Astrocyte (in vitro differentiated cells and primary cell): ENCODE measurements around the gene HACL1. TPM values are rescaled to one million over a fixed set of nuclear protein-coding genes. Genes with fewer than 3 reads are reported as not detected.
A peak's percentile ranks its signal among the peaks of the same experiment; 100 is the strongest.

Source experiments
- DNase-seq: peaks from one replicate; pipeline ENCODE4 v3.0.0-alpha.2; 2010; ENCODE audit warnings: low read depth
- FAIRE-seq: peaks from 2 replicates; lab custom pipeline; 2011; peaks lifted over from hg19 to GRCh38; lab: Jason Lieb, UNC
- H2AFZ ChIP-seq: 2 replicates; pipeline ENCODE4 v1.6.0; 2012; ENCODE audit warnings: low read depth, low read length, inconsistent platforms
- H3K27ac ChIP-seq: 2 replicates; pipeline ENCODE4 v1.5.1; 2011; ENCODE audit warnings: low read depth, low read length, inconsistent platforms
- H3K27me3 ChIP-seq: 2 replicates; pipeline ENCODE4 v1.6.0; 2011; ENCODE audit warnings: low read length, inconsistent platforms; ENCODE audit not compliant: insufficient read depth
- H3K36me3 ChIP-seq: 2 replicates; pipeline ENCODE4 v1.5.1; 2011; ENCODE audit warnings: low read length, inconsistent platforms; ENCODE audit not compliant: insufficient read depth
- H3K4me1 ChIP-seq: 2 replicates; pipeline ENCODE4 v1.5.1; 2011; ENCODE audit warnings: low read length, inconsistent platforms; ENCODE audit not compliant: insufficient read depth
- H3K4me2 ChIP-seq: 2 replicates; pipeline ENCODE4 v1.6.0; 2012; ENCODE audit warnings: low read length, inconsistent platforms
- H3K4me3 ChIP-seq: 2 replicates; pipeline ENCODE4 v1.5.1; 2011; ENCODE audit warnings: low read depth, mild to moderate bottlenecking, low read length, inconsistent platforms; ENCODE audit not compliant: insufficient read depth
- H3K79me2 ChIP-seq: 2 replicates; pipeline ENCODE4 v1.6.0; 2012; ENCODE audit warnings: mild to moderate bottlenecking, low read length, inconsistent platforms; ENCODE audit not compliant: insufficient read depth
- H3K9ac ChIP-seq: 2 replicates; pipeline ENCODE4 v1.6.0; 2012; ENCODE audit warnings: mild to moderate bottlenecking, low read length, inconsistent platforms
- H3K9me3 ChIP-seq: 2 replicates; pipeline ENCODE4 v1.5.1; 2012; ENCODE audit warnings: low read depth, mild to moderate bottlenecking, low read length, inconsistent platforms; ENCODE audit not compliant: insufficient read depth
- H4K20me1 ChIP-seq: 2 replicates; pipeline ENCODE4 v1.6.0; 2012; ENCODE audit warnings: low read length, inconsistent platforms; ENCODE audit not compliant: insufficient read depth
- H3K27ac Mint-ChIP-seq: one replicate; pipeline ENCODE4 v1.8.0; 2021; ENCODE audit warnings: mild to moderate bottlenecking, mixed read lengths; ENCODE audit not compliant: unreplicated experiment
- H3K27me3 Mint-ChIP-seq: one replicate; pipeline ENCODE4 v1.8.0; 2021; ENCODE audit warnings: low read depth, mixed read lengths; ENCODE audit not compliant: unreplicated experiment
- H3K36me3 Mint-ChIP-seq: one replicate; pipeline ENCODE4 v1.8.0; 2021; ENCODE audit warnings: low read depth, mixed read lengths; ENCODE audit not compliant: unreplicated experiment
- H3K4me1 Mint-ChIP-seq: one replicate; pipeline ENCODE4 v1.8.0; 2021; ENCODE audit warnings: low read depth, mixed read lengths; ENCODE audit not compliant: unreplicated experiment
- H3K4me3 Mint-ChIP-seq: one replicate; pipeline ENCODE4 v1.8.0; 2021; ENCODE audit warnings: mild to moderate bottlenecking, moderate library complexity, mixed read lengths; ENCODE audit not compliant: unreplicated experiment
- H3K9me3 Mint-ChIP-seq: one replicate; pipeline ENCODE4 v1.8.0; 2021; ENCODE audit warnings: mild to moderate bottlenecking, mixed read lengths; ENCODE audit not compliant: unreplicated experiment
- EZH2 ChIP-seq: IDR thresholded peaks from 2 replicates; pipeline ENCODE4 v1.6.1; 2012; ENCODE audit warnings: mild to moderate bottlenecking, low read length, inconsistent platforms; ENCODE audit not compliant: insufficient read depth
- total RNA-seq: library from RNA; stranded (reverse); gene quantifications from 2 replicates; pipeline ENCODE4 v1.2.1, GENCODE V29; 2021
- TF ChIP-seq, protein P1 (sequence below): IDR thresholded peaks from 2 replicates; pipeline ENCODE4 v1.5.1; 2011; ENCODE audit warnings: low read depth, mild to moderate bottlenecking, inconsistent platforms, low read length, moderate library complexity; ENCODE audit not compliant: insufficient read depth

The HACL1 gene
- total RNA-seq, 1 donor from 2014 or later: 17.8 TPM

DNA sequence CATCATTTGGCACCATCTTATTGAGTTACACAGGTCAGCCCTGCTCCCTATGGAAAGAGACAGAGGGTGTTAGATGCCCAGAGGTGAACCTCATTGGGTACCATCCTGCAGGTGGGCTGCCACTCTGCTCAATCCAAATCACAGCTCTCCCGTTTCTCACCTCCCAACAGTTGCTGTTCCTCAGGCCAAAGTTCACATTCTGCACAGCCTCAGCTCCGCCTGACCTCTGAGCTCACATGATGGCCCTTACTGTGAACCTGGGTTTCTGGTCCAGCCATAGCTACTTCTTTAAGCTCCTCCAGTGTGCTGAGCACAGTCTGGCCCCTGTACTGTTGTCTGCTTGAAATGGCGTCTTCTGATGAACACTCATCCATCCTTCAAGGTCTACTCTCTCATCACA, 48.0 kb upstream of the HACL1 start:
- Histone ChIP-seq H2AFZ (no peak overlapping the region), H3K27me3 (no peaks in the 10 kb centered on the region), H4K20me1 (no peaks in the 10 kb centered on the region), H3K4me1 (peaks cover 47% of the 10 kb centered on the region), H3K4me3 (no peak overlapping the region), H3K36me3 (no peaks in the 10 kb centered on the region), H3K9ac (no peak overlapping the region), H3K79me2 (no peaks in the 10 kb centered on the region), H3K9me3 (peaks cover 5% of the 10 kb centered on the region), H3K4me2 (no peak overlapping the region), H3K27ac (peak overlapping the region; percentile 100)
- no peak for DNase-seq
- peaks cover 7% of the 10 kb centered on the region for H3K36me3 Mint-ChIP-seq
- H3K4me3 Mint-ChIP-seq: peak overlapping the region; percentile 3
- H3K27me3 Mint-ChIP-seq: no peaks in the 10 kb centered on the region
- TF ChIP-seq, protein P1, sequence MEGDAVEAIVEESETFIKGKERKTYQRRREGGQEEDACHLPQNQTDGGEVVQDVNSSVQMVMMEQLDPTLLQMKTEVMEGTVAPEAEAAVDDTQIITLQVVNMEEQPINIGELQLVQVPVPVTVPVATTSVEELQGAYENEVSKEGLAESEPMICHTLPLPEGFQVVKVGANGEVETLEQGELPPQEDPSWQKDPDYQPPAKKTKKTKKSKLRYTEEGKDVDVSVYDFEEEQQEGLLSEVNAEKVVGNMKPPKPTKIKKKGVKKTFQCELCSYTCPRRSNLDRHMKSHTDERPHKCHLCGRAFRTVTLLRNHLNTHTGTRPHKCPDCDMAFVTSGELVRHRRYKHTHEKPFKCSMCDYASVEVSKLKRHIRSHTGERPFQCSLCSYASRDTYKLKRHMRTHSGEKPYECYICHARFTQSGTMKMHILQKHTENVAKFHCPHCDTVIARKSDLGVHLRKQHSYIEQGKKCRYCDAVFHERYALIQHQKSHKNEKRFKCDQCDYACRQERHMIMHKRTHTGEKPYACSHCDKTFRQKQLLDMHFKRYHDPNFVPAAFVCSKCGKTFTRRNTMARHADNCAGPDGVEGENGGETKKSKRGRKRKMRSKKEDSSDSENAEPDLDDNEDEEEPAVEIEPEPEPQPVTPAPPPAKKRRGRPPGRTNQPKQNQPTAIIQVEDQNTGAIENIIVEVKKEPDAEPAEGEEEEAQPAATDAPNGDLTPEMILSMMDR: no peak
- TF ChIP-seq EZH2: no peak
- H3K4me1 Mint-ChIP-seq: peaks cover 50% of the 10 kb centered on the region
- FAIRE-seq: no peak
- peaks cover 2% of the 10 kb centered on the region for H3K9me3 Mint-ChIP-seq
- H3K27ac Mint-ChIP-seq: peak overlapping the region; percentile 90

DNA sequence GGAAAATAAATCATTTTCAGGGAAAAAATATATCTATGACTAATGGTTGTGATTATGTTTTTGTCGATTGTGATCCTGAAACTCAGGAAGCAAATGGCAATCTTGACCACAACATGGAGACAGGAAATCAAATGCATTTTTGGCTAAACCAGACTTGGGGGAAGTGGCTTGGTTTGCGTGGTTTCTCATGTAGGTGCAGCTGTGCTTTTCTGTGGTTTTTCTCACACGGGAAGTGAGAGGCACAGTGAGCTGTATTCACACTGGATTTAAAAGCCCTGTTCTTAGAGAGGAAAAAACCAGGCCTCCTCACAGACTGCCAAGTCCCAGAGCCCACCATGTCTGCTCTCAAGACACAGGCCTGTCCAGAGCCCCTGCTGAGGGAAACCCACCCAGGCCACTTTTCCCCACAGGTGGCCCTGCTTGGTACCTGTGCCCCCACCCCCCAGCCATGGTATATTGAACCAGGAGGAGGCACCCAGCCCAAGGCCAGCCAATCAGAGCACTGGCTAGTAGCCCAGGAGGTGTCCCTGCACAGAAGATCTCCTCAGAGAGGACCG, 46.3 kb upstream of the HACL1 start:
- H3K4me3 Mint-ChIP-seq: peak overlapping the region; percentile 64
- H2AFZ ChIP-seq: no peak overlapping the region
- no peaks in the 10 kb centered on the region for H3K27me3 Mint-ChIP-seq
- no peaks in the 10 kb centered on the region for H4K20me1 ChIP-seq
- TF ChIP-seq EZH2: no peak
- TF ChIP-seq, protein P1: no peak
- peak overlapping the region; percentile 42 for H3K4me3 ChIP-seq
- peaks cover 5% of the 10 kb centered on the region for H3K9me3 ChIP-seq
- peak overlapping the region; percentile 100 for H3K27ac Mint-ChIP-seq
- H3K4me1 ChIP-seq: peaks cover 47% of the 10 kb centered on the region
- H3K9me3 Mint-ChIP-seq: peaks cover 2% of the 10 kb centered on the region
- no peaks in the 10 kb centered on the region for H3K79me2 ChIP-seq
- FAIRE-seq (no peak), DNase-seq (peak; percentile 100)
- no peaks in the 10 kb centered on the region for H3K36me3 ChIP-seq
- peak overlapping the region; percentile 93 for H3K9ac ChIP-seq
- H3K4me2 ChIP-seq: peak overlapping the region; percentile 82
- no peaks in the 10 kb centered on the region for H3K27me3 ChIP-seq
- peaks cover 46% of the 10 kb centered on the region for H3K4me1 Mint-ChIP-seq
- peak overlapping the region; percentile 100 for H3K27ac ChIP-seq
- peaks cover 6% of the 10 kb centered on the region for H3K36me3 Mint-ChIP-seq

DNA sequence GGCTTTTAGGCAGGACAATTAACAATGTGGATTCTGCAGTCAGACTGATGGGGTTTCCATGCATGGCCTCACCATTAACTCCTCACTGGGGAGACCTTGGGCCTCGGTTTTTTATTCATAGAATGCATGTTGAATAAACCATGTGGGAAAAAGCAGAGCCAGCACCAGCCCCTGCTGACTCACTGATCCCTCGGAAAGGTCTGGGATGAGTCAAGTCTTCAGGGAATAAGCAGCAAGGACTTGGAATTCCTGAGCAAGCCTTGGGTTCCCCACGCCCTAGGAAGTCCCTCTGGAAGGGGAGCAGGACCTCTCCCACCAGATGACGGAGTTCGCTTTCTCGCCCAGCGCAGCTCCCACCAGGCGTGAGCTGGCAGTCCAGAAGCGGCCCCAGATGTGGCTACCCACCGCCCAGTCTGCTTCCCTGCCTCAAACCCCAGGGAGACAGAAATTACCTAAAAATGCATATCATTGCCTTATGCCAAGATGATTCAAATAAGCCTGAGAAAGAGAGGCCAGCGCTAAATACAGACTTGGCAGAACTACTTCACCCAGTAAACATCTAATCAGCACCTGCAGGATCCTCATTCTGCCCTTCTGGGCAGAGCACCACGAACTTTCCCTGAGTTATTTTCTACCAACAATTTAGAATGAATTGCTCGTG, 45.6 kb upstream of the HACL1 start:
- Histone ChIP-seq H2AFZ (no peak overlapping the region), H3K27ac (peak overlapping the region; percentile 100), H3K79me2 (no peaks in the 10 kb centered on the region), H3K9ac (peak overlapping the region; percentile 93), H4K20me1 (no peaks in the 10 kb centered on the region), H3K4me3 (peak overlapping the region; percentile 42), H3K4me2 (peak overlapping the region; percentile 82), H3K4me1 (peaks cover 47% of the 10 kb centered on the region), H3K36me3 (no peaks in the 10 kb centered on the region), H3K9me3 (peaks cover 5% of the 10 kb centered on the region), H3K27me3 (no peaks in the 10 kb centered on the region)
- H3K4me1 Mint-ChIP-seq: peaks cover 46% of the 10 kb centered on the region
- TF ChIP-seq, protein P1: no peak
- TF ChIP-seq EZH2: no peak
- DNase-seq: peak; percentile 100
- H3K27ac Mint-ChIP-seq: peak overlapping the region; percentile 100
- H3K27me3 Mint-ChIP-seq: no peaks in the 10 kb centered on the region
- peaks cover 2% of the 10 kb centered on the region for H3K9me3 Mint-ChIP-seq
- FAIRE-seq: peak; percentile 54
- H3K4me3 Mint-ChIP-seq: peak overlapping the region; percentile 46
- peaks cover 9% of the 10 kb centered on the region for H3K36me3 Mint-ChIP-seq
